GM19324 (cell line): Measurements from ENCODE around the gene ZNF541.

ENCODE experiments used
- ATAC-seq: cut with Tn5 transposase; IDR thresholded peaks from one replicate; pipeline ENCODE4 v1.9.1; 2021; ENCODE audit warnings: mild to moderate bottlenecking, moderate library complexity; ENCODE audit not compliant: unreplicated experiment, low FRiP score

Gene ZNF541

DNA sequence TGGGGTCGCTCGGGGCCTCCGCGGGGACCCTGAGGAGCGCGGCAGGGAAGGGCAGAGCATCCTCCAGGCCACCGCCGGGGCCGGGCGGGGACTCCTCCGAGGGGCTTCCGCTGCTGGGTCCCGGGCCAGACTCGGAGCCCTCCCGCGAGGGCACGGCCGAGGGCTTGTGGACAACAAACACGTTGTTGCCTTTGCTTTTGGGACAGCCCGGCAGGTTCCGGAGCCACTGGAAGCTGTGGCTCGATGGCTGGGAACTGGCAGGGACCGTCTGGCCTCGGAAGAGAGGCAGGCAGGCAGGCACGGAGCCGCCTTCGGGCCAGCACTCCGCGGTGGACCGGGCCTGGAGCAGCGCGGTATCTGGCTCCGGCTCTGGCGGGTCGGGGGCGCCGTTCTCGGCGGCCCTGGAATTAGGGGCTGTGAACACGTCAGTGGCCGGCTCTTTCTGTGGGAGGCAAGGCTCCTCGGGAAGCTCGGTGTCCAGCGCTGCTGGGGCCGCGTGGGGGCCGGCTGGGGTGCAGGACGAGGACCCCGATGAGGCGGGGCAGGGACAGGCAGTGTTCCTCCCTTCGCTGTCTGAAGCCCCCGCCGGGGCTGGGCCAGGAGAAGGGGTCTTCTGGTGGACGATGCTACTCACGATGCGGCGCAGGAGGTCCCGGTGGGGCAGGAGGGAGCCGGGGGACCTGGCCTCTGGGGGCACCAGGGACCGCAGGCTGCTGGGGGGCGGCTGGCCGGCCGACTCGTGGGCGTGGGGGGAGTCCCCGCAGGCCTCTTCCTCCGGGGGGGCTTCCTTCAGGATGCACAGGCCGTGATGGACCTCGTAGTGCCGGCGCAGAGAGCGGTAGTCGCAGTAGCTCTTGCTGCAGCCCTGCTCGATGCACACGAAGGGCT, 27.6 kb downstream of the ZNF541 start:
- ATAC-seq, result no peak

DNA sequence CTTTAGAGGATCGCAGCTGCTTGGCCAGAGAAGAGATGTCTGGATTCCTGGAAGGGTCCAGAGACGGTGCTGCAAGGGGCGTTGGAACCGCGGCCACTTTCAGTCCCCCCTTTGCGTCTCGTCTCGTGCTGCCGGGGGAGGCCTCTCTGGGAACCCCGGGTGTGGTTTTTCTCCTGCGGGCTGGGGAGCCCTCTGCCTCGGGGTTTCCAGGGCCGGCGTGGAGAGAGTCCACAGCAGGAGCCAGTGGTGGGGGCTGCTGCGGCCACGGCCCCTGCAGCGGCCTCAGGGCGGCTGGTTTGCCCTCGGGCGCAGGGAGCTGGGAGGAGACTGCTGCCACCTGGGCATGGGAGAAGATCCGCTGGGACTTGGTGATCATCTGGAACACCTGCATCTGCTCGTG, 28.5 kb downstream of the ZNF541 start:
- ATAC-seq, result no peak

DNA sequence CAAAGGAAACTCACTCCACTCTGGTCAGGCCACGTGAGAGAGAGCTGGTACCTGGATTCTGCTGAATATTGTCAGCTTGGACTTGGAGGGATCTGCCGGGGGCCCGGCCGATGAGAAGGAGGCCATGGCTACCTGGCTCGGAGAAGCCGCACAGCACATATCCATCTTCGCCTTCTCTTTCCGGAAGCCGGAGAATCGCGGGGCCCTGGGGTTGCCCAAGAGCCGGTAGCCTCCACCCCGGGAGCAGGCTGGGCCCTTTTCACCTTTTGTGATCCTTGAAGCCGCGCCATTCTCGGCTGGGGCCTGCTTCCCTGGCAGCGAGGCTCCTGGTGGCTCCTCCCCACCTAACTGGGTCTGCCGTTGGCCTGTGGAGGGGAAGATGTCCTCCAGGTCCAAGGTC, 28.9 kb downstream of the ZNF541 start:
- ATAC-seq, result no peak

DNA sequence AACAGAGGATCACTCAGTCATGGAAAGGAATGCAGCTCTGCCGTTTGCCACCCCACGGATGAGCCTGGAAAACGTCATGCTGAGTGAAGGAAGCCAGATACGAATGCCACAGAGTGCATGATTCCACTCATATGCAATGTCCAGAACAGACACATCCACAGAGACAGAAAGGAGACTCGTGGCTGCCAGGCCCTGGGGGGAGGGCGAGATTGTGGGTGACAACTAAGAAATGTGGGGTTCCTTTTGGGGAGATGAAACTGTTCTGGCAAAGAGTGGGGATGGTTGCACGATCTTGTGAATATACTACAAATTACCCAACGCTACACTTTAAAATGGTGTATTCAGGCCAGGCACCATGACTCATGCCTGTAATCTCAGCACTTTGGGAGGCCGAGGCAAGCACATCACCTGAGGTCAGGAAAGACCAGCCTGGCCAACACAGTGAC, 30.9 kb downstream of the ZNF541 start:
- no peak for ATAC-seq

DNA sequence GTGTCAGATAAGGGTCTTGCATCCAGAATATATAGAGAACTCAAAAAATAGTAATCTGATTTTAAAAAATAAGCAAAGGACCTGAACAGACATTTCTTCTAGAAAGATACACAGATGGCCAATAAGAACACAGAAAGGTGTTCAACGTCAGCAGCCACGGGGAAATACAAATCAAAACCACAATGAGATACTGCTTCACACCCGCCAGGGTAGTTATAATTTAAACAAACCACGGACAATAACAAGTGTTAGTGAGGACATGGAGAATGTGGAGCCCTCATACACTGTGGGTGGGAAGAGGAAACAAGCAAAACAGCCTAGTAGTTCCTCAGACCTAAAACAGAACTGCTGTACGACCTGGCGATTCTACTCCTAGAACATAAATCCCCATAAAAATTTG, 31.4 kb downstream of the ZNF541 start:
- ATAC-seq, result no peak

DNA sequence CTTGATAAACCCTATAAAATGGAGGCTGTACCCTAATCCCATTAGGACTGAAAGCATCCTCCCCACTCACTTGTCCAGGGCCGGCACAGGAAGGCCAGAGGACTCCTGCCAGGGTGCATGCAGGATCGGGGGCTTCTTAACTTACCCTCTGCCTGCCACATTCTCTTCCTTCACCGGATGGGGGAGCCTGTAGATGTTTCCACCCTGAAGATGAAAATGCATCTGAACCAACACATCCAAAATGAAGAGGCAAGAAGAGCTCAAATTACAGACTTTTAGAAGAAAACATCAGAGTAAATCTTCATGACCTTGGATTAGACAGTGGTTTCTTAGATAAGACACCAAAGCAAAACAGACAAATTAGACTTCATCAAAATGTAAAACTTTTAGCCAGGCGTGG, 32.2 kb downstream of the ZNF541 start:
- no peak for ATAC-seq

DNA sequence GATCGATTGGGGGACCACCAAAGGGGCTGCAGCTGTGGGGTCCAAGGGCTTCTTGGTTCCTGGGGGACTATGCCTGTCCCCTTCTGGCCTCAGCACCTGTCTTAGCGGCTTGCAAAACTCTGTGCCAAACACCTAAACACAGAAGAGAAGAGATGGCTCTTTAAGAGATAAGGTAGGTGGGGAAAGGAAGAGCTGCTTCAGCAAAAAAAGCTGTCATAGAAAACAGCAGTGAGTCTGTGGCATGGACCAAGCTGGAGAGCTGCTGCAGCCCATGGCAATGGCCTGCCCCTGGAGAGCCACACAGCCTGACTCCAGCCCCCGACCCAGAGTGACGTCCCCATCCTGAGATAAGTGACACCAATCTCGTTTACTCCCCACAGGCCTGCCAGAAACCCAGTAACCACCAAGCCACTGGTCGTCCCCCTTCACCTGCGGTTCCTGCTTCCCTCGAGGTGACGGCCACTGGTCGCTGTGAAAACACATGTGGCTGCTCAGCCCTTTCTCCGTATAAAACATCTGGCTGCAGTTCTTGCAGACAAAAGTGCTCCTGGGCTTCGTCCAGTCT, 33.1 kb downstream of the ZNF541 start:
- ATAC-seq, result no peak

DNA sequence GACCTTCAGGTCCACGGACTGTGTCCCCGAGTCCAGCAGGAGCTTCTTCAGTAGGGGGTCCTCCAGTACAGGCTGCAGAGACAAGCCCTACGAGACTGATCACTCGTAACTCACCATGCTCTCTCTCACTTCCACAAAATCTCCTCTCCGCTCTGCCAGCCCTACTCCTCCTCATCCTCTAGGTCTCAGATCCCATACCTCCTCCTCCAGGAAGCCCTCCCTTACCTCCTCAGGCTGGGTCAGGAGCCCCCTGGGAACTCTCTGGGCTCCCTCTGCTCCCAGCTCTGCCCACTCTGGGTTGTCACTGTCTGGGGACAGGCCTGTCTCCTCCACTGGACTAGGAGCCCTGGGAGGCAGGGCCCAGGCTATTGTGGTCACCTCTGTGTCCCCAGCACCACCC, 34.1 kb downstream of the ZNF541 start:
- no peak for ATAC-seq

DNA sequence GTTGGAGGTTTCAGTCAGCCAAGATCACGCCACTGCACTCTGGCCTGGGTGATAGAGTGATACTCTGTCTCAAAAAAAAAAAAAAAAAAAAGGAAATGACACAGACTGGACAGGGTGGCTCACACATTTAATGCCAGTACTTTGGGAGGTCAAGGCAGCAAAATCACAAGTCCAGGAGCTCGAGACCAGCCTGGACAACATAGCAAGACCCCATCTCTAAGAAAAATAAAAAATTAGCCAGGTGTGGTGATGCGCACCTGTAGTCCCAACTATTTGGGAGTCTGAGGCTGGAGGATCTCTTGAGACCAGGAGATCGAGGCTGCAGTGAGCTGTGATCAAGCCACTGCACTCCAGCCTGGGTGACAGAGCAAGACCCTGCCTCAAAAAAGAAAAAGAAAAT, 35.5 kb downstream of the ZNF541 start:
- ATAC-seq, result no peak

DNA sequence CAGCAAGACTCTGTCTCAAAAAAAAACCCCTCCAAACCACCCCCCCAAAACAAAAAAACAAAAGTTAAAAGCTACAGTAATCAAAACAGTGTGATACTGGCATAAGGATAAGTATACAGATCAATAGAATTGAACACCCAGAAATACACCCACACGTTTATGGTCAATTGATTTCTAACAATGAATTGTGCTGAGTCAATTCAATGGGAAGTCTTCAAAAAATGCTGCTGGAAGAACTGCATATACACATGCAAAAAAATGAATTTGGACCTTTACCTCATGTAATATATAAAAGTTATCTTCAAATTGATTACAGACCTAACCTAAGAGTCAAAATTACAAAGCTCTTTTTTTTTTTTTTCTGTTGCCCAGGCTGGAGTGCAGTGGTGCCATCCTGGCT, 38.3 kb downstream of the ZNF541 start:
- ATAC-seq, result no peak

DNA sequence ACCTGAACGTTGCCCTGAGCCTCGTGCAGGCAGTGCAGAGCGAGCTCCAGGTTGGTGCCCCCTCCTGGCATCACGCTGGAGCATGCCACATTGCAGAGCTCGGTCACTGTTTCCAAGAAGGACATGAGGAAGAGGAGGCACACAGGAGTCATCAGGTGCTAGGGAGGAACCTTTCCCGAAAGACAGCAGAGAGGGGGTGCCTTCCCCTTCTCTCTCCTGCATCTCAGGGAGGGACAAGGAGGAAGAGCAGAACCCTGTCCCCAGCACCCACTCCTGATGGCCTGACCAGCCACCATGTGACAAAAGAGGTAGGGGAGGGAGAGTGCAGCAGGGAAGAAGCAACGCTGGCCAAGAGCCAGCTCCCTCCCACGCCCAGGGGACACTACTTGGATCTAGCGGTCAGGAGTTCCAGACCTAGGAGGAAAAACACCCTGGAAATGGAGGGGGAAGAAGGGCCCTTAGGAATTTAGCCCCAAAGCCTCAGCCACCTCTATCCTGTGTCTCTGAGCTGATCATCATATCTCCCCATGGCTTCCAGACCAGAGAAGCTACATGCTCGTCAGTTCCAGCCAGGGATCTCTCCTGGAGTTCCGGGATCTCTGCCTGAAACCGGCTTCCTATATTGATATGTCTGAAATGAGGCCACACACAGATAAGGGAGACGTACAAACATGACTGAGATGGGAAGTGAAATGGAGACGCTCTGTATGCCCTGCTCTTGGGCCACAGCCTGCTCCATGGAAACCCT, 41.1 kb downstream of the ZNF541 start:
- no peak for ATAC-seq

DNA sequence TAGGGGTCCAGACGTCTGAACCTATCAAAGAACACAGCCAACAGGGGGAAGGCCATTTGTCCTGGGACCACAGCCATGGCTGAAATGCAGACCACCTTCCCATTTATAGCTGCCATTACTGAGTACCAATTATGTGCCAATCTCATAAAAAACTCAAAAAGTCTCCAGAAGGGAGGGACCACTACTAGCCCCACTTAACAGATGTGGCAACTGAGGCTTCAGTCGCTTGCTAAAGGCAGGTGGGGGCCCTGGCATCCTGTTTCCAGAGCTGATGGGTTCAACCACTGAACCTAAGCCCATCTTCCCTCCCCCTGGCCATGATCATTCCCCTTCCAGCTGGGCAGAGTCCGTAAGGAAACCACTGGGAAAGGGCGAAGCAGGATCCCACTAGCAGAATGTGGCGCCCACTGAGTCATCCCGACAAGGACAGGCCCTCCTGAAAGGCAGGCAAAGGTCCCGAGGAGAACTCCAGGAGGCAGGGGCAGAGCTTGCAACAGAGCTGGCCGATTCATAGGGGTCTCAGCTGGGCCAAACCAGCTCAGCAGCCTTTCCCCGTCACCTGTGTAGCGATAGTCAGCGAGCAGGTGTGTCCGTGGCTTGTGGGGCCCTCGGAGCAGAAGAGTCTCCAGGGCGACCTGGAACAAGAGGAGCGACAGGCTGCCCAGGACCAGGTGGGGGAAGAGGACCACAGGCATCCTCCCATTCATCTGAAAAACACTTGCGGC, 43.8 kb downstream of the ZNF541 start:
- ATAC-seq, result no peak

DNA sequence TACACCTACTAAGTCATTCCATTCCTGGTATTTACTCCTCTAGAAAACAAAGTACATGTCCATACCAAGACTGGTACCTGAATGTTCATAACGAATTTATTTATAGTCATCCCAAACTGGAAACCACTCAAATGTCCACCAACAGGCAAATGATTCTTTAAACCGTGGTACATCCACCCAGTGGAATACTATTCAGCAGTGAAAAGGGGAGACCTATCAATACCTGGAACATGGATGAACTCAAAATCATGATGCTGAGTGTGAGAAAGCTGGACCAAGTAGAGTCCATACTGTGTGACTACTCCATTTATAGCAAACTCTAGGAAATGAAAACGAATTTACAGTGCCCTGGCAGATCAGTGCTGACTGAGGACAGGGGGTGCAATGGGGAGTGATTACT, 46.1 kb downstream of the ZNF541 start:
- no peak for ATAC-seq

DNA sequence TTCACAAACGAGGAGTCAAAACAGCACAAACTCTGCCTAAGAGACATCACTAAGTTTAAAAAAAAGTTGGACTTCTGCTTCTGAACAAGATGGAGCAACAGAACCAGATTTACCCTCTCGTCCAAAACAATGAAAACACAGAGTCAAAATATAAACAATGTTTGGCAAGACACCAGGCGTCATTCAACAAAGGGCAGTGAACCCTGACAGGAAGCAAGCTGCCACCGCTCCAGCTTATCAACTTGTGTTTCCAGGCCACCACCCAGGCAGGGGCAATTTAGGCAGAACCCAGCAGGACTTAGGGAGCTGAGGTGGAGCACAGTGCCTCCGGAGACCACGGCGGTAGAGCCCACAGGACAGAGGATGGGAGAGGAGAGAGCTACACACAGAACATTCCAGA, 49.5 kb downstream of the ZNF541 start:
- no peak for ATAC-seq
